ENCODE results near the gene MAN1A2. TPM values are rescaled to one million over a fixed set of nuclear protein-coding genes. Genes with fewer than 3 reads are reported as not detected.
"Not testable (repeated sequence)": the region's sequence is repeated elsewhere in the genome, so short reads cannot be mapped to it uniquely, and the experiment has no call there.

MAN1A2 gene
- total RNA-seq, 4 donors from 2014 or later, result 23.3 to 77.6 (median 57.0) TPM

GRCh38 chr1:117452216-117452615 lies 85.0 kb downstream of the MAN1A2 start:
- Histone ChIP-seq H3K36me3 (no peaks in the 10 kb centered on the region), H3K27me3 (no peaks in the 10 kb centered on the region), H3K27ac (no peak overlapping the region), H3K4me3 (no peak overlapping the region), H3K9me3 (no peaks in the 10 kb centered on the region), H3K4me1 (no peaks in the 10 kb centered on the region)
- TF ChIP-seq, protein P1, sequence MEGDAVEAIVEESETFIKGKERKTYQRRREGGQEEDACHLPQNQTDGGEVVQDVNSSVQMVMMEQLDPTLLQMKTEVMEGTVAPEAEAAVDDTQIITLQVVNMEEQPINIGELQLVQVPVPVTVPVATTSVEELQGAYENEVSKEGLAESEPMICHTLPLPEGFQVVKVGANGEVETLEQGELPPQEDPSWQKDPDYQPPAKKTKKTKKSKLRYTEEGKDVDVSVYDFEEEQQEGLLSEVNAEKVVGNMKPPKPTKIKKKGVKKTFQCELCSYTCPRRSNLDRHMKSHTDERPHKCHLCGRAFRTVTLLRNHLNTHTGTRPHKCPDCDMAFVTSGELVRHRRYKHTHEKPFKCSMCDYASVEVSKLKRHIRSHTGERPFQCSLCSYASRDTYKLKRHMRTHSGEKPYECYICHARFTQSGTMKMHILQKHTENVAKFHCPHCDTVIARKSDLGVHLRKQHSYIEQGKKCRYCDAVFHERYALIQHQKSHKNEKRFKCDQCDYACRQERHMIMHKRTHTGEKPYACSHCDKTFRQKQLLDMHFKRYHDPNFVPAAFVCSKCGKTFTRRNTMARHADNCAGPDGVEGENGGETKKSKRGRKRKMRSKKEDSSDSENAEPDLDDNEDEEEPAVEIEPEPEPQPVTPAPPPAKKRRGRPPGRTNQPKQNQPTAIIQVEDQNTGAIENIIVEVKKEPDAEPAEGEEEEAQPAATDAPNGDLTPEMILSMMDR (IDR thresholded peaks at IDR 0.05), result no peak
- no peak for TF ChIP-seq POLR2A (IDR thresholded peaks at IDR 0.05)
- no peak for DNase-seq
- intact Hi-C loops (cut with DNase I; ENCODE audit: low total_unique reads), result no loop called here

- no peak for TF ChIP-seq POLR2A (IDR thresholded peaks at IDR 0.05)
- TF ChIP-seq, protein P1 (IDR thresholded peaks at IDR 0.05), result no peak
- no peaks in the 10 kb centered on the region for H3K36me3 ChIP-seq
- DNase-seq, result no peak
- H3K27me3 ChIP-seq, result no peaks in the 10 kb centered on the region
- no peaks in the 10 kb centered on the region for H3K9me3 ChIP-seq
- H3K4me3 ChIP-seq, result no peak overlapping the region
- H3K27ac ChIP-seq, result no peak overlapping the region
- no peaks in the 10 kb centered on the region for H3K4me1 ChIP-seq
- intact Hi-C loops (cut with DNase I; ENCODE audit: low total_unique reads), result no loop called here
These were observed 86.7 kb downstream of the MAN1A2 start for GRCh38 chr1:117453958-117454357.

GRCh38 chr1:117458410-117458809 lies 91.2 kb downstream of the MAN1A2 start:
- H3K27me3 ChIP-seq; intact Hi-C loops (cut with DNase I; ENCODE audit: low total_unique reads); H3K4me3 ChIP-seq; H3K36me3 ChIP-seq; H3K9me3 ChIP-seq; DNase-seq; H3K27ac ChIP-seq; H3K4me1 ChIP-seq: not testable (repeated sequence)

DNA sequence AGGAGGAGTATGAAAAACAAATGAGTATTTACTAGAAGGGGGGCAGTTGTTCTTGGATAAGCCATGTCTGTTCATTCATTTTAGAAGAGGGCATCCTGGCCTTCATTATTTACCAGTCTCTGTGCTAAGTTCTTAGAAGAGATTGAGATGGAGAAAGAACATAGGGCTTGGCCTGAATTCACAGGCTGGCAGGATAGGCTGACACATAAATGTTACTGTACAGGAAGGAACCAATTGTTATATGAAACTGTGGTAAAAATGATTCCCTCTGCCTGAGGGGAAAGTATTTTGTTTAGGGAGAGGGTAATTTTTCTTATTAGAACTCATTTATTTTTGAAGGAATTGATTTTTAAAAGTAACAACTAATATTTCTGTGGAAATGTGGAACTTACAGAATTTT lies 99.5 kb downstream of the MAN1A2 start:
- no peak overlapping the region for H3K27ac ChIP-seq
- H3K27me3 ChIP-seq, result no peaks in the 10 kb centered on the region
- no peaks in the 10 kb centered on the region for H3K9me3 ChIP-seq
- no peak for DNase-seq
- no peaks in the 10 kb centered on the region for H3K4me1 ChIP-seq
- H3K4me3 ChIP-seq, result no peak overlapping the region
- TF ChIP-seq, protein P1 (IDR thresholded peaks at IDR 0.05), result no peak
- TF ChIP-seq POLR2A (IDR thresholded peaks at IDR 0.05), result no peak
- H3K36me3 ChIP-seq, result no peaks in the 10 kb centered on the region
- intact Hi-C loops (cut with DNase I; ENCODE audit: low total_unique reads), result no loop called here

DNA sequence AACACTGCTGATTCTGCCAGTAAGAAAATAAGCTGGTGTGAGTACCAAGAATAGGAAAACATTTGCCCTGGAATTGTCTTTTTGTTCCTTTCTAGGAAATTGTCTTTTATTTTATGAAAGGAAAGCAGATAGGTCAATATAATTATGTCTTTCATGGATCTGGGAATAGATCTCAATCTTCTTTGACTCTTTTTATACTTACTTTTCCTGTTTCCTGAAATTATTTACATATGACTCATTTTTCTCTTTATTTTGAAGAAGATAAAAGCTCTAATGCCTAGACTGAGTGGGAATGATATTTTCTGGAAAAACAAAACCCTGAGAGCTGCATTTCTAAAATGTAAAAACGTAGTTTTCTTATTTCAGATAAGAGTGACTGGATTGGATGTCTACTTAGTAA lies 100.1 kb downstream of the MAN1A2 start:
- intact Hi-C loops (cut with DNase I; ENCODE audit: low total_unique reads), result no loop called here
- TF ChIP-seq POLR2A (IDR thresholded peaks at IDR 0.05), result no peak
- TF ChIP-seq, protein P1 (IDR thresholded peaks at IDR 0.05), result no peak
- H3K9me3 ChIP-seq, result no peaks in the 10 kb centered on the region
- no peak overlapping the region for H3K27ac ChIP-seq
- no peak overlapping the region for H3K4me3 ChIP-seq
- no peak for DNase-seq
- H3K27me3 ChIP-seq, result no peaks in the 10 kb centered on the region
- H3K36me3 ChIP-seq, result no peaks in the 10 kb centered on the region
- H3K4me1 ChIP-seq, result no peaks in the 10 kb centered on the region

DNA sequence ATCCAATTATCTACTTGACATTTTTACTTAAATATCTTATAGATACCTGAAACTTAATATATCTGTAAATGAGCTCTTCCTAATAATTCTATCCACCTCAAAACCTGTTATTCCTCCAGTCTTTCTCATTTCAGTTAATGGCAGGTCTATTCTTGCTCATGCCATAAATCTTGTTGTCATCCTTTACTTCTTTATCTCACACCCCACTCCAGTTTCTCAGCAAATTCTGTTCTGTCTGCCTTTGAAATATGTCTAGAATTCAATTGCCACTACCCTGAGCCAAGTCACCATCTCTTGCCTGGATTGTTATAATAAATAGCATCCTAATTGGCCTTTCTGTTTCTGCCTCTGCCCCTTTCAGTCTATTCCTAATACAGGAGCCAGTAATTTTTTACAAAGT lies 105.8 kb downstream of the MAN1A2 start:
- no peak overlapping the region for H3K27ac ChIP-seq
- no peak for DNase-seq
- no peak overlapping the region for H3K4me3 ChIP-seq
- H3K4me1 ChIP-seq, result no peaks in the 10 kb centered on the region
- no peaks in the 10 kb centered on the region for H3K9me3 ChIP-seq
- TF ChIP-seq, protein P1 (IDR thresholded peaks at IDR 0.05), result no peak
- TF ChIP-seq POLR2A (IDR thresholded peaks at IDR 0.05), result no peak
- no peaks in the 10 kb centered on the region for H3K27me3 ChIP-seq
- intact Hi-C loops (cut with DNase I; ENCODE audit: low total_unique reads), result no loop called here
- H3K36me3 ChIP-seq, result no peaks in the 10 kb centered on the region

DNA sequence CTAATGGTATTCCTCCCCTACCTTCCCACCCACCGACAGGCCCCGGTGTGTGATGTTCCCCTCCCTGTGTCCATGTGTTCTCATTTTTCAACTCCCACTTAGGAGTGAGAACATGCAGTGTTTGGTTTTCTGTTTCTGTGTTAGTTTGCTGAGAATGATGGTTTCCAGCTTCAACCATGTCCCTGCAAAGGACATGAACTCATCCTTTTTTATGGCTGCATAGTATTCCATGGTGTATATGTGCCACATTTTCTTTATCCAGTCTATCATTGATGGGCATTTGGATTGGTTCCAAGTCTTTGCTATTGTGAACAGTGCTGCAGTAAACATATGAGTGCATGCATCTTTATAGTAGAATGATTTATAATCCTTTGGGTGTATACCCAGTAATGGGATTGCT lies 108.2 kb downstream of the MAN1A2 start:
- DNase-seq; H3K4me3 ChIP-seq; H3K27ac ChIP-seq; H3K36me3 ChIP-seq; H3K4me1 ChIP-seq; H3K27me3 ChIP-seq; H3K9me3 ChIP-seq; intact Hi-C loops (cut with DNase I; ENCODE audit: low total_unique reads): not testable (repeated sequence)

All from uterus (tissue), 4 donors.